Activated T-helper 2 cell treated with anti-CD3 and anti-CD28 coated beads, Interferon-gamma antibody, Interleukin-2, Interleukin-4, amounts not matched to agents 10 μg/mL and 5 μg/mL and 100 μg/mL, durations not matched to agents 14 hours and 24 hours and 36 hours (primary cell): ENCODE data around the gene TEC. TPM values are rescaled to one million over a fixed set of nuclear protein-coding genes. Genes with fewer than 3 reads are reported as not detected.
"Not testable (repeated sequence)": the region's sequence is repeated elsewhere in the genome, so short reads cannot be mapped to it uniquely, and the experiment has no call there.

Experiments used
- DNase-seq: peaks from one replicate; pipeline ENCODE4 v3.0.0; 2021; ENCODE audit warnings: low spot score
- H3K27ac Mint-ChIP-seq: one replicate; pipeline ENCODE4 v1.8.0; 2021; ENCODE audit warnings: mixed read lengths
- H3K27me3 Mint-ChIP-seq: one replicate; pipeline ENCODE4 v1.8.0; 2021; ENCODE audit warnings: low read depth, mixed read lengths
- H3K36me3 Mint-ChIP-seq: one replicate; pipeline ENCODE4 v1.8.0; 2021; ENCODE audit warnings: low read depth, mixed read lengths
- H3K4me1 Mint-ChIP-seq: one replicate; pipeline ENCODE4 v1.8.0; 2021; ENCODE audit warnings: low read depth, mixed read lengths
- H3K4me3 Mint-ChIP-seq: one replicate; pipeline ENCODE4 v1.8.0; 2021; ENCODE audit warnings: low read depth, mild to moderate bottlenecking, moderate library complexity, mixed read lengths
- H3K9me3 Mint-ChIP-seq: one replicate; pipeline ENCODE4 v1.8.0; 2021; ENCODE audit warnings: mixed read lengths
- intact Hi-C: fragments of 100-400 bp; cut with micrococcal nuclease; formaldehyde crosslinking; loops from one replicate; pipeline ENCODE4 v1.15.1; 2023
- total RNA-seq: library from RNA; stranded (reverse); gene quantifications from 2 replicates; pipeline ENCODE4 v1.2.3, GENCODE V29; 2022

Gene TEC
- total RNA-seq, 1 donor from 2014 or later, result 2.2 TPM

GRCh38 chr4:48184882-48185281, 84.8 kb downstream of the TEC start:
- H3K36me3 Mint-ChIP-seq, result no peaks in the 10 kb centered on the region
- H3K4me1 Mint-ChIP-seq, result peaks cover 3% of the 10 kb centered on the region
- intact Hi-C loops, result no loop called here
- H3K9me3 Mint-ChIP-seq, result no peaks in the 10 kb centered on the region
- H3K27me3 Mint-ChIP-seq, result no peaks in the 10 kb centered on the region
- no peak overlapping the region for H3K27ac Mint-ChIP-seq
- no peak for DNase-seq
- H3K4me3 Mint-ChIP-seq, result no peak overlapping the region

- no peaks in the 10 kb centered on the region for H3K36me3 Mint-ChIP-seq
- no peak overlapping the region for H3K27ac Mint-ChIP-seq
- intact Hi-C loops, result no loop called here
- peaks cover 2% of the 10 kb centered on the region for H3K27me3 Mint-ChIP-seq
- no peak for DNase-seq
- peaks cover 9% of the 10 kb centered on the region for H3K4me1 Mint-ChIP-seq
- H3K4me3 Mint-ChIP-seq, result no peak overlapping the region
- peaks cover 8% of the 10 kb centered on the region for H3K9me3 Mint-ChIP-seq
Measured at GRCh38 chr4:48180234-48180633, 89.4 kb downstream of the TEC start.

GRCh38 chr4:48178931-48179330, 90.7 kb downstream of the TEC start:
- intact Hi-C loops, result no loop called here

GRCh38 chr4:48175806-48176205, 93.8 kb downstream of the TEC start:
- Mint-ChIP-seq H3K36me3 (no peaks in the 10 kb centered on the region), H3K27me3 (peaks cover 3% of the 10 kb centered on the region), H3K27ac (no peak overlapping the region), H3K4me1 (peaks cover 13% of the 10 kb centered on the region), H3K9me3 (peaks cover 8% of the 10 kb centered on the region), H3K4me3 (no peak overlapping the region)
- intact Hi-C loops, result no loop called here
- DNase-seq, result no peak

More at GRCh38 chr4:48178931-48179330, 90.7 kb downstream of the TEC start:
- Mint-ChIP-seq H3K36me3 (no peaks in the 10 kb centered on the region), H3K4me1 (peaks cover 9% of the 10 kb centered on the region), H3K27ac (no peak overlapping the region), H3K27me3 (peaks cover 2% of the 10 kb centered on the region), H3K4me3 (no peak overlapping the region), H3K9me3 (peaks cover 8% of the 10 kb centered on the region)
- DNase-seq, result no peak

GRCh38 chr4:48175328-48175727, 94.3 kb downstream of the TEC start:
- DNase-seq, result no peak
- intact Hi-C loops, result no loop called here
- Mint-ChIP-seq H3K4me1 (peaks cover 13% of the 10 kb centered on the region), H3K27ac (no peak overlapping the region), H3K4me3 (no peak overlapping the region), H3K27me3 (peaks cover 3% of the 10 kb centered on the region), H3K9me3 (peaks cover 8% of the 10 kb centered on the region), H3K36me3 (no peaks in the 10 kb centered on the region)

- Mint-ChIP-seq H3K9me3 (peaks cover 8% of the 10 kb centered on the region), H3K27ac (no peak overlapping the region), H3K27me3 (peaks cover 3% of the 10 kb centered on the region), H3K4me3 (no peak overlapping the region), H3K36me3 (no peaks in the 10 kb centered on the region), H3K4me1 (peaks cover 10% of the 10 kb centered on the region)
- DNase-seq, result no peak
- intact Hi-C loops, result no loop called here
Measured at GRCh38 chr4:48173056-48173991, 96.3 kb downstream of the TEC start.

- Mint-ChIP-seq H3K4me1 (peaks cover 17% of the 10 kb centered on the region), H3K27me3 (peaks cover 1% of the 10 kb centered on the region), H3K4me3 (no peak overlapping the region), H3K27ac (no peak overlapping the region), H3K9me3 (peaks cover 2% of the 10 kb centered on the region), H3K36me3 (no peaks in the 10 kb centered on the region)
- intact Hi-C loops, result no loop called here
- DNase-seq, result no peak
Measured at GRCh38 chr4:48172651-48173050, 97.0 kb downstream of the TEC start.

GRCh38 chr4:48169636-48170035, 100.0 kb downstream of the TEC start:
- peaks cover 17% of the 10 kb centered on the region for H3K4me1 Mint-ChIP-seq
- peaks cover 5% of the 10 kb centered on the region for H3K27me3 Mint-ChIP-seq
- H3K4me3 Mint-ChIP-seq, result no peak overlapping the region
- no peaks in the 10 kb centered on the region for H3K9me3 Mint-ChIP-seq
- H3K36me3 Mint-ChIP-seq, result no peaks in the 10 kb centered on the region
- no peak for DNase-seq
- H3K27ac Mint-ChIP-seq, result no peak overlapping the region
- intact Hi-C loops, result loop anchor here (2.0 kb wide), 1 partner anchor 31 kb away; no protein-coding TSS in a partner anchor

- H3K9me3 Mint-ChIP-seq, result no peaks in the 10 kb centered on the region
- no peak for DNase-seq
- H3K4me3 Mint-ChIP-seq, result no peak overlapping the region
- peaks cover 12% of the 10 kb centered on the region for H3K4me1 Mint-ChIP-seq
- intact Hi-C loops, result loop anchor here (2.0 kb wide), 1 partner anchor 29 kb away; no protein-coding TSS in a partner anchor
- peaks cover 5% of the 10 kb centered on the region for H3K27me3 Mint-ChIP-seq
- no peaks in the 10 kb centered on the region for H3K36me3 Mint-ChIP-seq
- H3K27ac Mint-ChIP-seq, result no peak overlapping the region
Measured at GRCh38 chr4:48167538-48168263, 101.9 kb downstream of the TEC start.

- not testable (repeated sequence) for H3K27ac Mint-ChIP-seq, H3K4me3 Mint-ChIP-seq, H3K27me3 Mint-ChIP-seq, DNase-seq, H3K9me3 Mint-ChIP-seq, H3K36me3 Mint-ChIP-seq
- intact Hi-C loops, result loop anchor here (5.0 kb wide), 2 partner anchors 108 to 117 kb away; no protein-coding TSS in a partner anchor
- peaks cover 23% of the 10 kb centered on the region for H3K4me1 Mint-ChIP-seq
Measured at GRCh38 chr4:48164561-48164960, 105.1 kb downstream of the TEC start.

- DNase-seq, result no peak
- intact Hi-C loops, result loop anchor here (5.0 kb wide), 2 partner anchors 109 to 116 kb away; no protein-coding TSS in a partner anchor
- Mint-ChIP-seq H3K27ac (no peak overlapping the region), H3K4me1 (peaks cover 23% of the 10 kb centered on the region), H3K4me3 (no peak overlapping the region), H3K9me3 (peaks cover 3% of the 10 kb centered on the region), H3K36me3 (peaks cover 4% of the 10 kb centered on the region), H3K27me3 (peaks cover 12% of the 10 kb centered on the region)
Measured at GRCh38 chr4:48163746-48164145, 105.9 kb downstream of the TEC start.

- H3K27ac Mint-ChIP-seq, result no peak overlapping the region
- H3K27me3 Mint-ChIP-seq, result peaks cover 12% of the 10 kb centered on the region
- H3K36me3 Mint-ChIP-seq, result peaks cover 8% of the 10 kb centered on the region
- intact Hi-C loops, result loop anchor here (1.0 to 5.0 kb wide), 3 partner anchors 33 to 115 kb away; no protein-coding TSS in a partner anchor
- H3K4me3 Mint-ChIP-seq, result no peak overlapping the region
- peaks cover 10% of the 10 kb centered on the region for H3K9me3 Mint-ChIP-seq
- peaks cover 14% of the 10 kb centered on the region for H3K4me1 Mint-ChIP-seq
- no peak for DNase-seq
Measured at GRCh38 chr4:48162162-48162561, 107.5 kb downstream of the TEC start.

- intact Hi-C loops, result no loop called here
- H3K4me1 Mint-ChIP-seq, result peaks cover 9% of the 10 kb centered on the region
- no peak overlapping the region for H3K4me3 Mint-ChIP-seq
- no peak overlapping the region for H3K27ac Mint-ChIP-seq
- peaks cover 23% of the 10 kb centered on the region for H3K36me3 Mint-ChIP-seq
- no peak for DNase-seq
- peaks cover 37% of the 10 kb centered on the region for H3K9me3 Mint-ChIP-seq
- H3K27me3 Mint-ChIP-seq, result peaks cover 8% of the 10 kb centered on the region
Measured at GRCh38 chr4:48157271-48157670, 112.4 kb downstream of the TEC start.
